ENCODE results near the gene NR2F1.

- TF ChIP-seq CTCF (conservative IDR thresholded peaks at IDR 0.05 in 1 of 2, IDR thresholded peaks at IDR 0.05 in 1 of 2; ENCODE audit: extremely low read depth in 1 of 2, insufficient read depth in 1 of 2, low read depth in 1 of 2, low read length in 2 of 2) = no peak
- no peak for TF ChIP-seq EZH2 (IDR thresholded peaks at IDR 0.05; ENCODE audit: borderline replicate concordance, low read length)
These were observed 5.8 kb upstream of the NR2F1 start for GRCh38 chr5:93576994-93577853.
